Measurements from ENCODE around the gene CAPN5.

The CAPN5 gene

GRCh38 chr11:77102246-77103210, 35.8 kb downstream of the CAPN5 start, which contains the start of gene OMP:
Gene OMP, plus strand, starts transcription at chr11:77102840. Its CDS starts 0 bp downstream, at chr11:77102840.
- no peak for DNase-seq

- no peak for DNase-seq
Observed at GRCh38 chr11:77103319-77103718, 36.5 kb downstream of the CAPN5 start.

- DNase-seq = no peak
Observed at GRCh38 chr11:77104727-77105126, 38.0 kb downstream of the CAPN5 start.

GRCh38 chr11:77106321-77106720, 39.5 kb downstream of the CAPN5 start:
- no peak for DNase-seq

GRCh38 chr11:77106759-77107158, 40.0 kb downstream of the CAPN5 start:
- no peak for DNase-seq

- DNase-seq = no peak
Observed at GRCh38 chr11:77107950-77108349, 41.2 kb downstream of the CAPN5 start.

- no peak for DNase-seq
Observed at GRCh38 chr11:77108436-77108835, 41.7 kb downstream of the CAPN5 start.

- DNase-seq = no peak
Observed at GRCh38 chr11:77109236-77110019, 42.7 kb downstream of the CAPN5 start.

GRCh38 chr11:77110836-77111235, 44.1 kb downstream of the CAPN5 start:
- no peak for DNase-seq

- no peak for DNase-seq
Observed at GRCh38 chr11:77111277-77111676, 44.5 kb downstream of the CAPN5 start.

- DNase-seq = no peak
Observed at GRCh38 chr11:77111946-77112345, 45.2 kb downstream of the CAPN5 start.

GRCh38 chr11:77112641-77113381, 46.0 kb downstream of the CAPN5 start:
- no peak for DNase-seq

- no peak for DNase-seq
Observed at GRCh38 chr11:77113382-77114088, 46.8 kb downstream of the CAPN5 start.

GRCh38 chr11:77114089-77114463, 47.3 kb downstream of the CAPN5 start:
- no peak for DNase-seq

GRCh38 chr11:77115181-77115611, 48.4 kb downstream of the CAPN5 start:
- DNase-seq = no peak

- no peak for DNase-seq
Observed at GRCh38 chr11:77115956-77116355, 49.2 kb downstream of the CAPN5 start.

- no peak for DNase-seq
Observed at GRCh38 chr11:77117492-77117891, 50.7 kb downstream of the CAPN5 start.

- DNase-seq = no peak
Observed at GRCh38 chr11:77118086-77118485, 51.3 kb downstream of the CAPN5 start.

- DNase-seq = no peak
Observed at GRCh38 chr11:77118971-77119370, 52.2 kb downstream of the CAPN5 start.

GRCh38 chr11:77119531-77119936, 52.8 kb downstream of the CAPN5 start:
- DNase-seq = no peak

GRCh38 chr11:77120571-77120970, 53.8 kb downstream of the CAPN5 start:
- DNase-seq = no peak

GRCh38 chr11:77121096-77121640, 54.4 kb downstream of the CAPN5 start:
- no peak for DNase-seq
